CD8-positive, alpha-beta memory T cell (primary cell): ENCODE results near the gene EZR. TPM values are rescaled to one million over a fixed set of nuclear protein-coding genes. Genes with fewer than 3 reads are reported as not detected.

Source experiments
- CTCF ChIA-PET: fragments of 350-600 bp; sonication (Branson Sonifier 250); formaldehyde crosslinking; loops from one replicate; lab custom pipeline; 2021; ENCODE audit warnings: antibody characterized with exemption; lab: Charles Lee
- POLR2A ChIA-PET: fragments of 350-600 bp; sonication (Branson Sonifier 250); formaldehyde crosslinking; loops from one replicate; lab custom pipeline; 2021; ENCODE audit warnings: antibody characterized with exemption; lab: Charles Lee
- DNase-seq, 5 donors: peaks; one replicate each; pipeline versions ENCODE4 v3.0.0 to v3.0.0-alpha.2; 2020 to 2022; ENCODE audit warnings: mixed read lengths in 1 of 5
- H3K27ac ChIP-seq: one replicate; pipeline ENCODE4 v1.7.0; 2013; ENCODE audit warnings: low read depth, mild to moderate bottlenecking, low read length, moderate library complexity
- H3K27me3 ChIP-seq: 2 replicates; pipeline ENCODE4 v1.7.0; 2013; ENCODE audit warnings: low read length, mild to moderate bottlenecking; ENCODE audit not compliant: insufficient read depth, poor library complexity, severe bottlenecking
- H3K36me3 ChIP-seq: 2 replicates; pipeline ENCODE4 v1.7.0; 2013; ENCODE audit warnings: mild to moderate bottlenecking, low read length, moderate library complexity; ENCODE audit not compliant: insufficient read depth
- H3K4me1 ChIP-seq: 2 replicates; pipeline ENCODE4 v1.7.0; 2013; ENCODE audit warnings: mild to moderate bottlenecking, low read length, moderate library complexity; ENCODE audit not compliant: insufficient read depth
- H3K4me3 ChIP-seq: 2 replicates; pipeline ENCODE4 v1.7.0; 2013; ENCODE audit warnings: mild to moderate bottlenecking, low read length
- H3K9me3 ChIP-seq: 2 replicates; pipeline ENCODE4 v1.7.0; 2013; ENCODE audit warnings: mild to moderate bottlenecking, low read length
- H3K27ac Mint-ChIP-seq, 8 donors: one replicate each; pipeline ENCODE4 v1.8.0; 2020 to 2021; ENCODE audit warnings: mixed read lengths in 8 of 8, mild to moderate bottlenecking in 6 of 8, inconsistent platforms in 3 of 8, moderate library complexity in 3 of 8
- H3K27me3 Mint-ChIP-seq, 2 donors: one replicate each; pipeline ENCODE4 v1.8.0; 2020 to 2021; ENCODE audit warnings: mixed read lengths in 2 of 2, mild to moderate bottlenecking in 1 of 2, moderate library complexity in 1 of 2
- H3K36me3 Mint-ChIP-seq, 3 donors: one replicate each; pipeline ENCODE4 v1.8.0; 2020 to 2021; ENCODE audit warnings: mixed read lengths in 3 of 3, inconsistent platforms in 1 of 3, mild to moderate bottlenecking in 1 of 3
- H3K4me1 Mint-ChIP-seq, 3 donors: one replicate each; pipeline ENCODE4 v1.8.0; 2020 to 2021; ENCODE audit warnings: mixed read lengths in 3 of 3, inconsistent platforms in 1 of 3, mild to moderate bottlenecking in 1 of 3
- H3K4me3 Mint-ChIP-seq, 7 donors: one replicate each; pipeline ENCODE4 v1.8.0; 2020 to 2021; ENCODE audit warnings: mixed read lengths in 7 of 7, mild to moderate bottlenecking in 6 of 7, moderate library complexity in 4 of 7, inconsistent platforms in 2 of 7
- H3K9me3 Mint-ChIP-seq, 5 donors: one replicate each; pipeline ENCODE4 v1.8.0; 2020 to 2022; ENCODE audit warnings: mixed read lengths in 5 of 5, mild to moderate bottlenecking in 3 of 5, moderate library complexity in 2 of 5, inconsistent platforms in 1 of 5
- polyA plus RNA-seq: library from polyadenylated mRNA; unstranded; fragments of 300-500 nt; fragmentation: Illumina TruSeq; gene quantifications from one replicate; pipeline ENCODE4 v1.2.3, GENCODE V29; 2021
- total RNA-seq, 2 experiments: library from RNA; stranded (reverse); gene quantifications; one replicate each; pipeline ENCODE4 v1.2.3, GENCODE V29; 2021

Gene EZR
- total and polyA plus RNA-seq, 3 experiments from 2014 or later, result 296 to 325 (median 299) TPM

GRCh38 chr6:158778005-158778527, 41.1 kb downstream of the EZR start:
- no peak overlapping the region for H3K4me3 ChIP-seq
- peaks cover 13% of the 10 kb centered on the region for H3K4me1 ChIP-seq
- peaks cover 0 to 3% of the 10 kb centered on the region in 2 donors for H3K27me3 Mint-ChIP-seq
- no peak overlapping the region for H3K27ac ChIP-seq
- no peak overlapping the region for H3K4me3 Mint-ChIP-seq
- H3K9me3 ChIP-seq, result no peaks in the 10 kb centered on the region
- H3K36me3 Mint-ChIP-seq, result peaks cover 20 to 94% (median 39%) of the 10 kb centered on the region in 3 donors
- H3K36me3 ChIP-seq, result peaks cover 68% of the 10 kb centered on the region
- CTCF ChIA-PET, result no interaction called here
- H3K27me3 ChIP-seq, result no peaks in the 10 kb centered on the region
- H3K4me1 Mint-ChIP-seq, result peaks cover 49 to 79% (median 52%) of the 10 kb centered on the region in 3 donors
- H3K27ac Mint-ChIP-seq, result peak overlapping the region in 5 of 8 donors; percentile 2 to 86 (median 57)
- POLR2A ChIA-PET, result interaction anchor here (0.8 kb wide), 1 partner anchor 29 kb away, joined by 3 read pairs; no protein-coding TSS in a partner anchor
- peaks cover 0 to 2% (median 0%) of the 10 kb centered on the region in 5 donors for H3K9me3 Mint-ChIP-seq
- peak in 1 of 5 donors; percentile 39 for DNase-seq

GRCh38 chr6:158777510-158777909, 41.7 kb downstream of the EZR start:
- Histone ChIP-seq H3K9me3 (no peaks in the 10 kb centered on the region), H3K4me1 (peaks cover 18% of the 10 kb centered on the region), H3K36me3 (peaks cover 65% of the 10 kb centered on the region), H3K27ac (no peak overlapping the region), H3K27me3 (no peaks in the 10 kb centered on the region), H3K4me3 (no peak overlapping the region)
- peaks cover 0 to 3% of the 10 kb centered on the region in 2 donors for H3K27me3 Mint-ChIP-seq
- no peak for DNase-seq
- peak overlapping the region in 6 of 8 donors; percentile 8 to 86 (median 76) for H3K27ac Mint-ChIP-seq
- peaks cover 20 to 94% (median 41%) of the 10 kb centered on the region in 3 donors for H3K36me3 Mint-ChIP-seq
- POLR2A ChIA-PET, result no interaction called here
- peaks cover 55 to 80% (median 58%) of the 10 kb centered on the region in 3 donors for H3K4me1 Mint-ChIP-seq
- H3K4me3 Mint-ChIP-seq, result no peak overlapping the region
- peaks cover 0 to 2% (median 0%) of the 10 kb centered on the region in 5 donors for H3K9me3 Mint-ChIP-seq
- CTCF ChIA-PET, result no interaction called here

GRCh38 chr6:158776737-158777136, 42.4 kb downstream of the EZR start:
- Histone ChIP-seq H3K27ac (no peak overlapping the region), H3K4me3 (no peak overlapping the region), H3K27me3 (no peaks in the 10 kb centered on the region), H3K36me3 (peaks cover 65% of the 10 kb centered on the region), H3K9me3 (no peaks in the 10 kb centered on the region), H3K4me1 (peaks cover 26% of the 10 kb centered on the region)
- H3K27me3 Mint-ChIP-seq, result peaks cover 0 to 3% of the 10 kb centered on the region in 2 donors
- DNase-seq, result no peak
- peaks cover 0 to 2% (median 0%) of the 10 kb centered on the region in 5 donors for H3K9me3 Mint-ChIP-seq
- peaks cover 24 to 94% (median 43%) of the 10 kb centered on the region in 3 donors for H3K36me3 Mint-ChIP-seq
- POLR2A ChIA-PET, result no interaction called here
- peaks cover 61 to 85% (median 63%) of the 10 kb centered on the region in 3 donors for H3K4me1 Mint-ChIP-seq
- H3K27ac Mint-ChIP-seq, result peak overlapping the region; percentile 57 to 82 (median 75)
- CTCF ChIA-PET, result interaction anchor here (0.6 kb wide), 1 partner anchor 8 kb away, joined by 3 read pairs; no protein-coding TSS in a partner anchor
- peak overlapping the region in 1 of 7 donors; percentile 67 for H3K4me3 Mint-ChIP-seq

GRCh38 chr6:158775832-158776231, 43.3 kb downstream of the EZR start:
- peaks cover 0 to 7% of the 10 kb centered on the region in 2 donors for H3K27me3 Mint-ChIP-seq
- H3K27me3 ChIP-seq, result no peaks in the 10 kb centered on the region
- H3K36me3 ChIP-seq, result peaks cover 64% of the 10 kb centered on the region
- POLR2A ChIA-PET, result no interaction called here
- CTCF ChIA-PET, result interaction anchor here (1.4 kb wide), 1 partner anchor 21 kb away, joined by 3 read pairs; no protein-coding TSS in a partner anchor
- H3K4me3 ChIP-seq, result no peak overlapping the region
- no peaks in the 10 kb centered on the region for H3K9me3 ChIP-seq
- H3K27ac ChIP-seq, result no peak overlapping the region
- peak overlapping the region in 5 of 8 donors; percentile 29 to 66 (median 47) for H3K27ac Mint-ChIP-seq
- peak overlapping the region in 1 of 7 donors; percentile 9 for H3K4me3 Mint-ChIP-seq
- peaks cover 64 to 86% (median 67%) of the 10 kb centered on the region in 3 donors for H3K4me1 Mint-ChIP-seq
- DNase-seq, result peak in 1 of 5 donors; percentile 31
- H3K36me3 Mint-ChIP-seq, result peaks cover 23 to 94% (median 42%) of the 10 kb centered on the region in 3 donors
- peaks cover 0 to 2% (median 0%) of the 10 kb centered on the region in 5 donors for H3K9me3 Mint-ChIP-seq
- H3K4me1 ChIP-seq, result peaks cover 35% of the 10 kb centered on the region

- Histone ChIP-seq H3K27ac (no peak overlapping the region), H3K9me3 (no peaks in the 10 kb centered on the region), H3K36me3 (peaks cover 67% of the 10 kb centered on the region), H3K27me3 (no peaks in the 10 kb centered on the region), H3K4me1 (peaks cover 36% of the 10 kb centered on the region), H3K4me3 (no peak overlapping the region)
- H3K4me3 Mint-ChIP-seq, result peak overlapping the region in 1 of 7 donors; percentile 3
- peaks cover 0 to 2% (median 0%) of the 10 kb centered on the region in 5 donors for H3K9me3 Mint-ChIP-seq
- peak overlapping the region in 7 of 8 donors; percentile 7 to 89 (median 73) for H3K27ac Mint-ChIP-seq
- peaks cover 0 to 7% of the 10 kb centered on the region in 2 donors for H3K27me3 Mint-ChIP-seq
- H3K4me1 Mint-ChIP-seq, result peaks cover 55 to 78% (median 68%) of the 10 kb centered on the region in 3 donors
- no peak for DNase-seq
- CTCF ChIA-PET, result interaction anchor here (1.4 kb wide), 2 partner anchors 12 to 20 kb away, joined by 3 read pairs; no protein-coding TSS in a partner anchor
- peaks cover 21 to 95% (median 44%) of the 10 kb centered on the region in 3 donors for H3K36me3 Mint-ChIP-seq
- POLR2A ChIA-PET, result interaction anchor here (0.7 to 0.8 kb wide), 2 partner anchors 9 to 10 kb away, joined by 3 to 6 read pairs; no protein-coding TSS in a partner anchor
Observed at GRCh38 chr6:158774717-158775449, 44.3 kb downstream of the EZR start.

GRCh38 chr6:158773581-158774449, 45.4 kb downstream of the EZR start:
- H3K9me3 Mint-ChIP-seq, result peaks cover 0 to 2% (median 0%) of the 10 kb centered on the region in 5 donors
- H3K4me3 ChIP-seq, result no peak overlapping the region
- peaks cover 36% of the 10 kb centered on the region for H3K4me1 ChIP-seq
- no peaks in the 10 kb centered on the region for H3K9me3 ChIP-seq
- H3K36me3 Mint-ChIP-seq, result peaks cover 23 to 100% (median 46%) of the 10 kb centered on the region in 3 donors
- no peaks in the 10 kb centered on the region for H3K27me3 ChIP-seq
- peak overlapping the region; percentile 9 for H3K27ac ChIP-seq
- peaks cover 0 to 7% of the 10 kb centered on the region in 2 donors for H3K27me3 Mint-ChIP-seq
- peaks cover 78% of the 10 kb centered on the region for H3K36me3 ChIP-seq
- peaks cover 50 to 78% (median 64%) of the 10 kb centered on the region in 3 donors for H3K4me1 Mint-ChIP-seq
- ChIA-PET CTCF (interaction anchor here (1.4 to 1.6 kb wide), 2 partner anchors 13 to 235 kb away, joined by 3 read pairs; no protein-coding TSS in a partner anchor), POLR2A (no interaction called here)
- peak overlapping the region; percentile 57 to 98 (median 88) for H3K27ac Mint-ChIP-seq
- DNase-seq, result no peak
- peak overlapping the region in 6 of 7 donors; percentile 3 to 72 (median 52) for H3K4me3 Mint-ChIP-seq

GRCh38 chr6:158772851-158773371, 46.3 kb downstream of the EZR start:
- peaks cover 0 to 7% of the 10 kb centered on the region in 2 donors for H3K27me3 Mint-ChIP-seq
- Histone ChIP-seq H3K27ac (peak overlapping the region; percentile 9), H3K4me1 (peaks cover 36% of the 10 kb centered on the region), H3K36me3 (peaks cover 86% of the 10 kb centered on the region), H3K9me3 (no peaks in the 10 kb centered on the region), H3K4me3 (no peak overlapping the region), H3K27me3 (no peaks in the 10 kb centered on the region)
- peak in 2 of 5 donors; percentile 35 to 46 for DNase-seq
- peak overlapping the region; percentile 57 to 98 (median 88) for H3K27ac Mint-ChIP-seq
- peak overlapping the region; percentile 32 to 61 (median 44) for H3K4me3 Mint-ChIP-seq
- H3K36me3 Mint-ChIP-seq, result peaks cover 27 to 100% (median 45%) of the 10 kb centered on the region in 3 donors
- H3K9me3 Mint-ChIP-seq, result peaks cover 0 to 5% (median 0%) of the 10 kb centered on the region in 5 donors
- ChIA-PET CTCF (interaction anchor here (0.8 to 1.7 kb wide), 5 partner anchors 8 to 236 kb away, joined by 3 read pairs; no protein-coding TSS in a partner anchor), POLR2A (interaction anchor here (0.5 kb wide), 1 partner anchor 47 kb away, joined by 8 read pairs; the partner anchor contains the start of gene EZR)
- H3K4me1 Mint-ChIP-seq, result peaks cover 49 to 71% (median 59%) of the 10 kb centered on the region in 3 donors
